CD4-positive, alpha-beta T cell (primary cell): ENCODE data around the gene CDK17. TPM values are rescaled to one million over a fixed set of nuclear protein-coding genes. Genes with fewer than 3 reads are reported as not detected.

Experiments used
- ATAC-seq: fragments of 200-7000 bp; cut with Tn5 transposase; one replicate; pipeline ENCODE4 v1.10.0; 2022; ENCODE audit warnings: mild to moderate bottlenecking; ENCODE audit not compliant: poor library complexity
- CTCF ChIA-PET: fragments of 350-600 bp; sonication (Branson Sonifier 250); formaldehyde crosslinking; loops from one replicate; lab custom pipeline; 2021; ENCODE audit warnings: antibody characterized with exemption, inconsistent platforms; lab: Charles Lee
- POLR2A ChIA-PET: fragments of 350-600 bp; sonication (Branson Sonifier 250); formaldehyde crosslinking; loops from one replicate; lab custom pipeline; 2021; ENCODE audit warnings: antibody characterized with exemption, inconsistent platforms; lab: Charles Lee
- DNase-seq, 14 experiments: peaks; one replicate each; pipeline ENCODE4 v3.0.0-alpha.2; 2013 to 2020; ENCODE audit warnings: mixed read lengths in 2 of 14
- H3K27ac ChIP-seq, 2 donors: one replicate each; pipeline versions ENCODE4 v1.5.1 to v1.7.0; 2013; ENCODE audit warnings: low read length in 2 of 2, low read depth in 1 of 2, mild to moderate bottlenecking in 1 of 2
- H3K27me3 ChIP-seq, 2 experiments: 1 replicate in 1 of 2; 2 replicates in 1 of 2; pipeline versions ENCODE4 v1.6.1 to v1.7.0; 2013; ENCODE audit warnings: low read length in 2 of 2, control low read depth in 1 of 2, mild to moderate bottlenecking in 1 of 2, moderate library complexity in 1 of 2; ENCODE audit not compliant: insufficient read depth in 2 of 2, control insufficient read depth in 1 of 2
- H3K36me3 ChIP-seq: one replicate; pipeline ENCODE4 v1.6.1; 2013; ENCODE audit warnings: low read length, control low read depth; ENCODE audit not compliant: insufficient read depth
- H3K4me1 ChIP-seq: one replicate; pipeline ENCODE4 v1.6.1; 2013; ENCODE audit warnings: low read length, control low read depth; ENCODE audit not compliant: insufficient read depth
- H3K4me3 ChIP-seq: one replicate; pipeline ENCODE4 v1.5.1; 2013; ENCODE audit warnings: mild to moderate bottlenecking, low read length, moderate library complexity
- H3K9me3 ChIP-seq, 2 experiments: 1 replicate in 1 of 2; 2 replicates in 1 of 2; pipeline versions ENCODE4 v1.6.1 to v1.7.0; 2013; ENCODE audit warnings: low read length in 2 of 2, mild to moderate bottlenecking in 2 of 2, control low read depth in 1 of 2, moderate library complexity in 1 of 2; ENCODE audit not compliant: control insufficient read depth in 1 of 2, insufficient read depth in 1 of 2
- H3K27ac Mint-ChIP-seq: one replicate; pipeline ENCODE4 v1.8.0; 2020; ENCODE audit warnings: mixed read lengths
- H3K27me3 Mint-ChIP-seq: one replicate; pipeline ENCODE4 v1.8.0; 2021; ENCODE audit warnings: mixed read lengths
- H3K36me3 Mint-ChIP-seq: one replicate; pipeline ENCODE4 v1.8.0; 2021; ENCODE audit warnings: low read depth, mixed read lengths
- H3K4me1 Mint-ChIP-seq: one replicate; pipeline ENCODE4 v1.8.0; 2021; ENCODE audit warnings: low read depth, mixed read lengths
- H3K4me3 Mint-ChIP-seq: one replicate; pipeline ENCODE4 v1.8.0; 2020; ENCODE audit warnings: mild to moderate bottlenecking, mixed read lengths
- H3K9me3 Mint-ChIP-seq: one replicate; pipeline ENCODE4 v1.8.0; 2020; ENCODE audit warnings: mixed read lengths
- CTCF ChIP-seq: fragments of 200-600 bp; IDR thresholded peaks from one replicate; pipeline ENCODE4 v1.8.0; 2022; ENCODE audit warnings: antibody characterized with exemption, mild to moderate bottlenecking
- intact Hi-C, 2 experiments: fragments of 100-400 bp; cut with DNase I in 1 of 2; cut with micrococcal nuclease in 1 of 2; formaldehyde crosslinking; loops; one replicate each; pipeline versions ENCODE4 v1.15.1 to v1.9.0; 2023 to 2025; cut with DNase I, micrococcal nuclease
- total RNA-seq, 174 experiments: library from RNA in 2 of 174; stranded (reverse) in 2 of 174; gene quantifications; one replicate each; pipeline ENCODE4 v1.2.3 and lab custom pipeline; 2021 to 2026

CDK17 gene
- total RNA-seq, 2 experiments from 2014 or later = 112 to 113 TPM

GRCh38 chr12:96399120-96399918 lies 920 bp downstream of the CDK17 start:
- DNase-seq = peak; percentile 47 to 92 (median 66)
- Histone ChIP-seq H3K27me3 (no peaks in the 10 kb centered on the region), H3K9me3 (no peaks in the 10 kb centered on the region), H3K36me3 (no peaks in the 10 kb centered on the region), H3K27ac (peak overlapping the region; percentile 80 to 99), H3K4me1 (peaks cover 15% of the 10 kb centered on the region), H3K4me3 (peak overlapping the region; percentile 88)
- ChIA-PET POLR2A (interaction anchor here (0.6 to 4.6 kb wide), 57 partner anchors 10 to 926 kb away, joined by 3 to 98 read pairs (median 6); partner anchors contain the start of genes AMDHD1, CCDC38, CFAP54 and LTA4H), CTCF (interaction anchor here (0.7 to 4.4 kb wide), 31 partner anchors 9 to 202 kb away, joined by 3 to 49 read pairs (median 5); partner anchors contain the start of gene CFAP54)
- ATAC-seq = peak; percentile 45
- peak overlapping the region; percentile 94 for H3K4me3 Mint-ChIP-seq
- peaks cover 53% of the 10 kb centered on the region for H3K4me1 Mint-ChIP-seq
- H3K9me3 Mint-ChIP-seq = no peaks in the 10 kb centered on the region
- peaks cover 32% of the 10 kb centered on the region for H3K36me3 Mint-ChIP-seq
- intact Hi-C loops = loop anchor here (1.0 to 10.0 kb wide), 9 partner anchors 21 to 365 kb away; partner anchors contain the start of gene LTA4H (in 1 of the 2)
- peak overlapping the region; percentile 93 for H3K27ac Mint-ChIP-seq
- TF ChIP-seq CTCF = no peak
- no peaks in the 10 kb centered on the region for H3K27me3 Mint-ChIP-seq

- intact Hi-C loops = loop anchor here (1.0 to 10.0 kb wide), 9 partner anchors 20 to 364 kb away; partner anchors contain the start of gene LTA4H (in 1 of the 2)
- H3K27ac ChIP-seq = peak overlapping the region; percentile 80 to 99
- peaks cover 53% of the 10 kb centered on the region for H3K4me1 Mint-ChIP-seq
- no peaks in the 10 kb centered on the region for H3K36me3 ChIP-seq
- DNase-seq (peak in 1 of 14 experiments; percentile 9), ATAC-seq (no peak)
- H3K36me3 Mint-ChIP-seq = peaks cover 32% of the 10 kb centered on the region
- ChIA-PET CTCF (interaction anchor here (0.9 to 4.4 kb wide), 14 partner anchors 9 to 183 kb away, joined by 3 to 42 read pairs (median 5); partner anchors contain the start of gene CFAP54), POLR2A (interaction anchor here (0.6 to 4.6 kb wide), 29 partner anchors 9 to 203 kb away, joined by 3 to 98 read pairs (median 9); partner anchors contain the start of gene CFAP54)
- H3K27me3 ChIP-seq = no peaks in the 10 kb centered on the region
- peak overlapping the region; percentile 88 for H3K4me3 ChIP-seq
- H3K9me3 ChIP-seq = no peaks in the 10 kb centered on the region
- no peaks in the 10 kb centered on the region for H3K9me3 Mint-ChIP-seq
- peaks cover 18% of the 10 kb centered on the region for H3K4me1 ChIP-seq
- H3K27ac Mint-ChIP-seq = peak overlapping the region; percentile 93
- no peaks in the 10 kb centered on the region for H3K27me3 Mint-ChIP-seq
- no peak for TF ChIP-seq CTCF
- H3K4me3 Mint-ChIP-seq = peak overlapping the region; percentile 94
Observed at GRCh38 chr12:96398424-96399119, 1.7 kb downstream of the CDK17 start.
